ENCODE results near the gene MIPEP. TPM values are rescaled to one million over a fixed set of nuclear protein-coding genes. Genes with fewer than 3 reads are reported as not detected.

MIPEP gene
- total and polyA plus RNA-seq, 9 of the 15 experiments (the other 6 are each of a cell fraction or from before 2014, with no cell fraction given), result 1.7 to 19.3 (median 13.1) TPM

DNA sequence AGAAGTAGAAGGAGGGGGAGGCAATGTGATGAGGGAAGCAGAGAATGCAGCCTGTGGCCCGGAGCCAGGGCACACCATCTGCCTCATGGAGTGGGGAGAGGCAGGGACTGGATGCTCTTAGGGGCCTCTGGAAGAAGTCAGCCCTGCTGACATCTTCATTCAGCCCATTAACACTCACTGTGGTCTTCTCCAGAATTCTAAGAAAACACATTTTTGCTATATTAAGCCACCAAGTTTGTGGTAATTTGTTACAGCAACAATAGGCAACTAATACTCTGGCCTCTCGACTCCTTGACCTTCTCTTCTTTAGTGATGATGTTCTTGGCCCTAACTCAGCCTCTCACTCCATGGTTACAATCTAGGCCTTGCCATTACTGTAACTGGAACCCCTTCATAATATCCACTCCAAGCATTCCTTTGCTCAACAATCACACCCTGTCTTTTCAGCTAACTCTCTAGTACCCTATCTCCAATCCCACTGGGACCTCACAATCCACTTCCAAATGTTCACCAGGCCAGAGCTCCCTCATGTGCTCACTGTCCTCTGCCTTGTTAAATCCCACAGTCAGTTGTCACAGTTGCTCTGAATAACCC is 98.5 kb downstream of the MIPEP start:
- DNase-seq (ENCODE audit: extremely low read depth in 1 of 4, low spot score in 3 of 4), result no peak
- intact Hi-C loops (cut with micrococcal nuclease), result no loop called here
- in situ Hi-C loops (cut with MboI), result no loop called here
- H3K9me1 ChIP-seq (ENCODE audit: control insufficient read depth, insufficient read depth, low read length), result no peaks in the 10 kb centered on the region
- H3K36me3 ChIP-seq (ENCODE audit: control insufficient read depth, insufficient read depth, low read length), result no peaks in the 10 kb centered on the region
- no peaks in the 10 kb centered on the region for H3K79me2 ChIP-seq (ENCODE audit: control insufficient read depth, insufficient read depth, low read length)
- no peaks in the 10 kb centered on the region for H3K9me3 ChIP-seq (replicated peaks; ENCODE audit: control insufficient read depth, insufficient read depth, low read depth, low read length)
- ChIA-PET CTCF (ENCODE audit: low intra/inter-chr PET ratio) (no interaction called here), POLR2A (no interaction called here)
- H3K4me2 ChIP-seq (ENCODE audit: insufficient read depth, low read length), result no peak overlapping the region
- H4K20me1 ChIP-seq (replicated peaks; ENCODE audit: control insufficient read depth, insufficient read depth, low read length), result no peaks in the 10 kb centered on the region
- H3K27me3 ChIP-seq (ENCODE audit: control insufficient read depth in 2 of 2, insufficient read depth in 2 of 2, low read length in 2 of 2), result no peaks in the 10 kb centered on the region
- WGBS (ENCODE audit: insufficient coverage, low coverage, missing lambda C conversion rate), result 50% methylated on average over 2 of the region's 2 CpGs
- H3K4me1 ChIP-seq (replicated peaks in 1 of 2; ENCODE audit: control insufficient read depth in 2 of 2, insufficient read depth in 2 of 2, low read length in 2 of 2), result no peaks in the 10 kb centered on the region
- no peak overlapping the region for H3K4me3 ChIP-seq
- ATAC-seq, result no peak
- no peak overlapping the region for H2AFZ ChIP-seq (ENCODE audit: low read depth, low read length)
- BruUV-seq (replicated peaks), result no TSS peak
- no peak overlapping the region for H3K27ac ChIP-seq (ENCODE audit: extremely low read depth, low read depth, low read length)
- H3K9ac ChIP-seq (ENCODE audit: insufficient read depth in 1 of 2, low read depth in 2 of 2, low read length in 2 of 2), result no peak overlapping the region
- no peak for FAIRE-seq
- no peak for TF ChIP-seq SRSF1 (IDR thresholded peaks at IDR 0.05; ENCODE audit: low read depth, low read length)
- TF ChIP-seq ZNF644 (tag; IDR thresholded peaks at IDR 0.05; ENCODE audit: low read depth), result no peak
- TF ChIP-seq SIX5 (IDR thresholded peaks at IDR 0.05; ENCODE audit: borderline replicate concordance in 1 of 2, insufficient read depth in 1 of 2, low read depth in 1 of 2, low read length in 2 of 2), result no peak
- no peak for TF ChIP-seq NFATC3 (IDR thresholded peaks at IDR 0.05)
- TF ChIP-seq NR1H2 (CRISPR knock-in tag; IDR thresholded peaks at IDR 0.05), result no peak
- TF ChIP-seq, protein P1, sequence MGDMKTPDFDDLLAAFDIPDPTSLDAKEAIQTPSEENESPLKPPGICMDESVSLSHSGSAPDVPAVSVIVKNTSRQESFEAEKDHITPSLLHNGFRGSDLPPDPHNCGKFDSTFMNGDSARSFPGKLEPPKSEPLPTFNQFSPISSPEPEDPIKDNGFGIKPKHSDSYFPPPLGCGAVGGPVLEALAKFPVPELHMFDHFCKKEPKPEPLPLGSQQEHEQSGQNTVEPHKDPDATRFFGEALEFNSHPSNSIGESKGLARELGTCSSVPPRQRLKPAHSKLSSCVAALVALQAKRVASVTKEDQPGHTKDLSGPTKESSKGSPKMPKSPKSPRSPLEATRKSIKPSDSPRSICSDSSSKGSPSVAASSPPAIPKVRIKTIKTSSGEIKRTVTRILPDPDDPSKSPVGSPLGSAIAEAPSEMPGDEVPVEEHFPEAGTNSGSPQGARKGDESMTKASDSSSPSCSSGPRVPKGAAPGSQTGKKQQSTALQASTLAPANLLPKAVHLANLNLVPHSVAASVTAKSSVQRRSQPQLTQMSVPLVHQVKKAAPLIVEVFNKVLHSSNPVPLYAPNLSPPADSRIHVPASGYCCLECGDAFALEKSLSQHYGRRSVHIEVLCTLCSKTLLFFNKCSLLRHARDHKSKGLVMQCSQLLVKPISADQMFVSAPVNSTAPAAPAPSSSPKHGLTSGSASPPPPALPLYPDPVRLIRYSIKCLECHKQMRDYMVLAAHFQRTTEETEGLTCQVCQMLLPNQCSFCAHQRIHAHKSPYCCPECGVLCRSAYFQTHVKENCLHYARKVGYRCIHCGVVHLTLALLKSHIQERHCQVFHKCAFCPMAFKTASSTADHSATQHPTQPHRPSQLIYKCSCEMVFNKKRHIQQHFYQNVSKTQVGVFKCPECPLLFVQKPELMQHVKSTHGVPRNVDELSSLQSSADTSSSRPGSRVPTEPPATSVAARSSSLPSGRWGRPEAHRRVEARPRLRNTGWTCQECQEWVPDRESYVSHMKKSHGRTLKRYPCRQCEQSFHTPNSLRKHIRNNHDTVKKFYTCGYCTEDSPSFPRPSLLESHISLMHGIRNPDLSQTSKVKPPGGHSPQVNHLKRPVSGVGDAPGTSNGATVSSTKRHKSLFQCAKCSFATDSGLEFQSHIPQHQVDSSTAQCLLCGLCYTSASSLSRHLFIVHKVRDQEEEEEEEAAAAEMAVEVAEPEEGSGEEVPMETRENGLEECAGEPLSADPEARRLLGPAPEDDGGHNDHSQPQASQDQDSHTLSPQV (IDR thresholded peaks at IDR 0.05), result no peak
- TF ChIP-seq, protein P2, sequence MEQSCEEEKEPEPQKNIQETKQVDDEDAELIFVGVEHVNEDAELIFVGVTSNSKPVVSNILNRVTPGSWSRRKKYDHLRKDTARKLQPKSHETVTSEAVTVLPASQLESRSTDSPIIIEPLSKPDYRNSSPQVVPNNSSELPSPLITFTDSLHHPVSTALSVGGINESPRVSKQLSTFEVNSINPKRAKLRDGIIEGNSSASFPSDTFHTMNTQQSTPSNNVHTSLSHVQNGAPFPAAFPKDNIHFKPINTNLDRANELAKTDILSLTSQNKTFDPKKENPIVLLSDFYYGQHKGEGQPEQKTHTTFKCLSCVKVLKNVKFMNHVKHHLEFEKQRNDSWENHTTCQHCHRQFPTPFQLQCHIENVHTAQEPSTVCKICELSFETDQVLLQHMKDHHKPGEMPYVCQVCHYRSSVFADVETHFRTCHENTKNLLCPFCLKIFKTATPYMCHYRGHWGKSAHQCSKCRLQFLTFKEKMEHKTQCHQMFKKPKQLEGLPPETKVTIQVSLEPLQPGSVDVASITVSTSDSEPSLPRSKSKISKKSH (CRISPR knock-in tag; IDR thresholded peaks at IDR 0.05), result no peak
- TF ChIP-seq NR4A1 (CRISPR knock-in tag; IDR thresholded peaks at IDR 0.05), result no peak
- TF ChIP-seq NR4A1 (tag; IDR thresholded peaks at IDR 0.05), result no peak
- no peak for TF ChIP-seq ZNF3 (CRISPR knock-in tag; IDR thresholded peaks at IDR 0.05)
- TF ChIP-seq, protein P3, sequence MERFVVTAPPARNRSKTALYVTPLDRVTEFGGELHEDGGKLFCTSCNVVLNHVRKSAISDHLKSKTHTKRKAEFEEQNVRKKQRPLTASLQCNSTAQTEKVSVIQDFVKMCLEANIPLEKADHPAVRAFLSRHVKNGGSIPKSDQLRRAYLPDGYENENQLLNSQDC (CRISPR knock-in tag; IDR thresholded peaks at IDR 0.05), result no peak
- no peak for TF ChIP-seq HNRNPH1 (optimal IDR thresholded peaks at IDR 0.05; ENCODE audit: low read depth, low read length)
- no peak for TF ChIP-seq NFIX (CRISPR knock-in tag; IDR thresholded peaks at IDR 0.05; ENCODE audit: low read depth)

All from K562 (cell line).